GOT3 (cell line): ENCODE data around the gene TRANK1.

Source experiments
- DNase-seq: peaks from one replicate; lab custom pipeline; 2025; ENCODE audit warnings: mixed read lengths; lab: John Stamatoyannopoulos, UW

The TRANK1 gene

DNA sequence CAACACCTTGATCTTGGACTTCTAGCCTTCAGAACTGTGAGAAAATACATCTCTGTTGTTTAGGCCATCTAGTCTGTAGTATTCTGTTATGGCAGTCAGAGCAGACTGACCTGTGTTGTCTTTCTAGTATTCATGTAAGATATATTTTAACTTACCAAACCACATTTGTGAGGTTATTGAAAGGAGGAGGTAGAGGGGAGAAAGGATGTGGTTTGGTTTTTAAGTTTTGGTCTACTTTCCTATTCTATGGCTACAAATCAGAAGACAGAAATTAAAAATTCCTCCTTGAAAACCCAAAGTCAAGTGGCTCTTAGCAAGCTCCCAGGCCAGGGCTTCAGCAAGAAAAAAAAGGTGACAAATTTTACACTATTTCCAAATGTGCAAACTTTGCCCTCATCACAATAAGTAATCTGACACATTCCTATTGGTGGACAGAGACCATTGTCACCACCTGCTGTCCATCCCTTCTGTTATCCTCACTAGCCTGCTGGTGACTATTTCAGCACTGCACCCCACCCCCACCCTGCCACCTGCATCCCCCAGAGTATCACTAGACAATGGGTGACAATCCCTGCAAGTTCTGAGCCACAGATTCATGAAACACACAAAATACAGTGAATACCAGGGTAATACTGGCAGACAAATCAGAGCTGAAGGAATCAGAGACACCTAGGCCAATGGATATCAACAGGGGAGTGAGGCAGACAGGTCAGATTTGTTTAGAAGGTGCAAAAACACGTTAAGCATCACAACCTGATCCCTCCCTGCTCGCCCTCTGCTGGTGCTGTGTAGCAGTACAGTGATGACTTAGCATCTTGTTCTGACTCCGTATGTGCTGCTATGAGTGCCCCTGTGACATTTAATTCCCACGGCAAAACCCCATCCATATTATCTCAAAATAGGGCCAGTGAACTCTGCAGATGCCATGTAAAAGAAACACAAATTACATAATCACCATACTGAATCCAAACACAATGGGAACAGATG is 101.5 kb downstream of the TRANK1 start:
- no peak for DNase-seq

- no peak for DNase-seq
Measured at GRCh38 chr3:36842275-36842674, 102.6 kb downstream of the TRANK1 start.

GRCh38 chr3:36840453-36840921 is 104.4 kb downstream of the TRANK1 start:
- DNase-seq, result no peak

GRCh38 chr3:36837089-36837488 is 107.8 kb downstream of the TRANK1 start:
- no peak for DNase-seq

- no peak for DNase-seq
Measured at GRCh38 chr3:36833160-36833814, 111.6 kb downstream of the TRANK1 start.

GRCh38 chr3:36832406-36832805 is 112.4 kb downstream of the TRANK1 start:
- no peak for DNase-seq

DNA sequence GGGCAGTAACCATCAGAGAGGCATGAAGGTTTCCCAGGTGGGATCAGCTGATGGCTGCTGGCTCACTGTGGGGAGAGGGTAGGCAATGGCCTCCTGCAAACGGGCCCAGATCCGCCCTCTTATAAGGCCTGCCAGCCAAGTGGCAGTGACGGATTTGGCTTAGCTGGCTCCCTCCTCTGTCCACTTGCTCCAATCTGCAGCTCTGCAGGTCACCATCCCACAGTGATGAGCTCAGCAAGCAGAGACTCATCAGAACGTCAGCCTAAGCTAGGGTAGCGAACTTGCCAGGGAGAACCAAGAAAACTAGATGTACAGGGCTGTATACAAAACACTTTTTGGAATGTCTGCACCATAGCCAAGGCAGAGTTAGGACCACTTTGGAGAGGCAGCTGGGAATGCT is 117.7 kb downstream of the TRANK1 start:
- DNase-seq, result no peak

DNA sequence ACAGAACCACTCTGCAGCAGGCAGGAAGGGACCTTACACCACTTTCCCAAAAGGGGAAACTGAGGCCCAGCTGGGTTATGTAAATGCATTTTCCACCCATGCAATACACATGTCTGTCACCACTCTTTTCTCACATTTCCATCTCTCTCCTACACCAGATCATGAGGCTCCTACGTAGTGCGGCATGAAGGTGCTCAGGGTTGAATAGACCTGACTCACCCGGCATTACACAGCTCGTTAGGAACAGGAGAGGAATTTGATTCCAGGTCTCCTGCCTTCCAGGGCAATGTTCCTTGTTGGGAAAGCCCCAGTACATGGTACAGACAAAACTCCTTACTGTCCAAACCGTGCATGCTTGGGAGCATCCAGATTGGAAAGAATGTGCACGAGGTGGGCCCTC is 118.6 kb downstream of the TRANK1 start:
- DNase-seq, result no peak

DNA sequence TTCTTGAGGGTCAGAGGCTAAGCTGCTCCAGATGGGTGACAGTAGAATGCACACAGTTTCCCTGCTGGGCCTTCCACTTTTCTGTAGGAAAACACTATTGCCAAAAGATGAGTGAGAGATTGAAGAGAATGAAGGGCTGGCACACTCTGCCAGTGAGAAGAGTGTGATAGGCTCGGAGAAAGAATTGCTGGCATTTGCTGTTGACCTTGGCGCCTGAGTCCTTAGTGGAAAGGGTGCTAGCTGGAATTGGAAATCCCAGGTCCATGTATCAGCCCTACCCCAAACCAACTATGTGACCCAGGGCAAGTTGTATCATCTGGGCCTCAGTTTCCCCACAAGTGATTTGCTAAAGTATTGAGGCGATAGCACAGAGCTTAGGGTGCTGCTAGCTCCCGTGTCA is 120.4 kb downstream of the TRANK1 start:
- DNase-seq, result no peak

DNA sequence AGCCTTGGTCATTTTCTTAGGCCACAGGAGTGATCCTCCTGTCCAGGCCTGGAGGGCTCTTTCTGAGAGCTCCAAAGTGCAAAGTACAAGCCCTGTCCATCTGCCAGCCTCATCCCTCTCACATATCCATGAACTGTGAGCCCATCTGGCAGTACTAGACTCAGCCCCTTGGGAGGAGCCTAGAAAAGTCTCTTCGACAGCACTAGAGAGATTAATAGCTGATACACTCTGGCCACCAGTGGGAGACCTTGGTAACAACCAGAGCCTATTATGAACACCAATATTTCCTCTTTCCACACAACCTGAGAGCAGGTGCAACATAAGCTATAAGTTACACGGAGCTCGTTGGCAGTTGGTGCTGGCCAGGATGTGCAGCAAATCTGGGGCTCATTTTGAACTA is 121.0 kb downstream of the TRANK1 start:
- no peak for DNase-seq

- no peak for DNase-seq
Measured at GRCh38 chr3:36820083-36820482, 124.8 kb downstream of the TRANK1 start.

DNA sequence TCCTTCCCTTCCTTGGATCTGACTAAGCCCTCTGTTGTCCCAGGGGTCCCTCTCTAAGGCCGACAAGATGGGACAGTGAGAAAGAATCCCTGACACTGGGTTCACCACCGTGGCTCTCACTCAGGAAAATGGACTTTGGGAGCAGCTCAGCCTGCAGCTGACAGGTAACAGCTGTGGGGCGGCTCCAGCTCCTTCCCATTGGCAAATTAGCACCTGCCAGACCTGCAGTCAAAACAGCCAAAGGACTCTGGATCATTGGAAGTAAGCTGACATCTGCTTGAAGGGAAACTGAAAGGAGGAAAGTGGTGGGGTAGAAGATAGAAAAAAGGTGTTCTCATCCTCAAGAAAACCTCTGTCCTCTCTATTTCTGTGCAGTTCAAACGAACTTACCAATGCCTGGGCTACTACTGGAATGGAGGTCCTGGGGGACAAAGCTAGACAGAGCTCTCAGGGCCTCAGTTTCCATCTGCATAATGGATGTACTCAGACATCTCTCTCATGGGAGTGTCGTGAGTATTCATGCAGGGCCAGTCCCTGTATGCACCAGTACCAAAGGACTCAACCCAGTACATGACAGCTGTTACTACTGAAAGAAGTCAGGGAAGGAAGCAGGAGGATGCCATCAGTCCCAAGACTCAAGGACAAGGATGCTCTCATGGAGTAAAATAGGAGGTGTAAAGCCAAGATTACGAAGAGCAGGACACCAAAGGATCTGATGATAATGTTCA is 126.9 kb downstream of the TRANK1 start:
- no peak for DNase-seq

- DNase-seq, result no peak
Measured at GRCh38 chr3:36815375-36815774, 129.5 kb downstream of the TRANK1 start.

DNA sequence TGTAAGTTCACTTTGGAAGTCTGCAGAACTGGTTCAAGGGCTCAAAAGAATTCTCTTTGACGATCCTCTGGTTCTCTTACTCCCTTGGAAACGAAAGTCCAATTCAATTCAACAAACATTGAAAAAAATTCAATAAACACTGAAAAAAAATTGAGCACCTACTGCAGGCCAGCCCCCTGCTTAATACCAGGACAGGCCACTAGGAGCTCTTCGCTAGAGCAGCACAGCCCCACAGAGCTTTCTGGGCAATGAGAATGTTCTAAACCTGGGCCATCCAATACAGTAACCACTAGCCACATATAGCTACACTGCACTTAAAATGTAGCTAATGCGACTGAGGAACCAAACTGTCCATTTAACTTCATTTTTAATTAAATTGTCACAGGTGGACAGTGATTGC is 130.1 kb downstream of the TRANK1 start:
- no peak for DNase-seq

- no peak for DNase-seq
Measured at GRCh38 chr3:36814066-36814717, 130.7 kb downstream of the TRANK1 start.

DNA sequence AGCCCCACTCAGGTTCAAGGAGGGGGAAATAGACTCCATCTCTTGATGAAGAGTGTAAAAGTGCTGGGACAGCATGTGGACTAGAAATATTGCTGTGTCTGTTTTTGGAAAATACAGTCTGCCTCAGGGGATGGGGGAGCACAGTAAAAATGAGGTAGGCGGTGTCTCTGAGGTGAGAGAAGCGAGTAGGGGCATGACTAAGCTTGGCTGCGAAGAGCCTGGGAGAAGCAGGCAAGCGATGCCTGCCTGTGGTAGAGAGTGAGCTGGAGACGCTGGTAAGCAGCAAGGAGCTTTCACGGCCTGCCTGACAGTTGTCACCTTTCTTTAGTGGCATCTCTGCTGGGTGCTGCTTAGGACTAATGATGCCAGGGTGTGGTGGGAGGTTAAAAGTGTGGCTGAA is 131.5 kb downstream of the TRANK1 start:
- no peak for DNase-seq

- DNase-seq, result no peak
Measured at GRCh38 chr3:36812240-36812639, 132.6 kb downstream of the TRANK1 start.

DNA sequence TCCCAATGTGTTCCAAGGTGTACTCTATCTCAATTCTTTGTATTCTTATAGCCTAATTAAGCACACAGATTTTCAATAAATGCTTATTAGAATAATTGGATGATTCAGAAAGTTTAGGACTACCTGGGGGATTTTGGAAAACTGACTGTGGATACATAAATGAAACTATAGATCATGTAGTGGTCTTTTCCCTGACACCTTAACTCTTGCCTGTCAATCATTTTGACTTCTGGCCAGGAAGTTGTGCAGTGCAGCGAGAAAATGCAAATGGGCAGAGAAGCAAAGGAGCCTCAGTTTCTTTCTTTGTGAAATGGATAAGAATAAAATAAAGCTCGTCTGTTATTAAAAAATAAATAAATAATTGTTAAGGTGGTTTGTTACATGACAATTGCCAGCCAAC is 133.1 kb downstream of the TRANK1 start:
- DNase-seq, result no peak

- DNase-seq, result no peak
Measured at GRCh38 chr3:36804295-36805055, 140.4 kb downstream of the TRANK1 start.

DNA sequence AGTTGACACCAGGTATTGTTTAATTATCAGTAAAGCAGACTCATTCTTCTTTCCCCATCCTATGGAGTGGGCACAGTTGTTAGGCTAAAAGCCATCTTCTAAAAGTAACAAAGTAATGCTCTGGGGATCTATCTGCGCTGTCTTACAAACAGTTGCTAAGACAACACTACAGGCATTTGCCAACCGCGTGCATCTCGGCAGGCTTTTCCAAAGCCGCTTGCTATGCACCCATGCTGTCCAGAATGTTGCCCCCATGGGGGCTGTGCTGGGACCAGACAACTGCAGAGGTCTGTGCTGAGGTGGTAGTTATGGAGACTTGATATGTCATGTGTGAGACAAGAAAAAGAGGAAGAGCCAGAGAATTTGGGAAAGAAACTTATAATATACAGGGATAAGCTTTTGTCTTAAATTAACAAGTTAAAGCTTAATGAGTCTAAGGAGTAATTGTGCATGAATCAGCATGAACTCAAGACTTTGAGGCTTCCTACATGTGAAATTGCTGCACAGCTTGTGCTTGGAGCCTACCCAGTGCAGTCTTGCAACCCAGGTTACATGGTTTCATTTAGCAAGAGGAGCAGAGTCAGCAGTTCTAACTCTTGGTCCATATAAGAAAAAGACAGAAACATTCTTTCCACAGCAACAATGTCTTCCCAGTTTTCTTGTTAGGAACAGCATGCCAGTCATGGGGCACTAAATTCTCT is 141.6 kb downstream of the TRANK1 start:
- DNase-seq, result no peak
